Measurements from ENCODE around the gene MARS1.

Gene MARS1

DNA sequence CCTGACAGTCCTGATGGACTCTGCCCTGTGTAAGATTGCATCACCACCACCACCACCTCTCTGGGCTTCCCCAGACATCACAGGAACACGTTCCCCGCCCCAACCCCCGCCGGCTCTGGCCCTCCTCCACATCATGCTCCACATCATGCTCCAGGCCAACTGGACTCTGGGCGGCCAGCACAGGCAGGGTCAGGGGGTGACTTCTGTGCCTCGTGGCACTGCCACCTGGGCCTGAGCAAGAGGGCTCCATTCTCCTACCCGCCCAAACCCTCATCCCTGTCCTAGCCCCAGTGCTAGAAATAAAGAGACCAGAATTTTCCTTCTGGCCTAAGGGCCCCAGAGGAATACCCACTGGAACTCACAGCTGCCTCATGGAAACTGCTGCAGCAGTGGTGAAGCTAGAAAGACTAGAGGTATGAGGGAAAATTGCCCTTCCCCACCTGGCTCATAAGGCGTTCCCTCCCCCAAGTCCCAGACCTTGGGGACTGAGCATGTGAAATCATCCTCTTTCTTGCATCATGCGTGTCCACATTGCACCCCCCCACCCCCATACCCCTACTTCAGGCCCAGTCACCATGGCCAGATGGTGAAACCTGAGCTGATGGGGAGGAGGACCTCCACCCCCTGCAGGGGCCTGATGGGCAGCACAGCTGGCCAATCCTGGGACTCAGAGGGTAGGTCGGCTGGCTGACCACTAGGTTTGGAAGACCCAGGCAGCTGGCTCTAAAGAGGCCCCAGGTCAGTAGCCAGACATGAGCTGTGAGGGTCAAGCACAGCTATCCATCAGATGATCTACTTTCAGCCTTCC is 33.1 kb upstream of the MARS1 start, which contains the start of gene INHBE:
Gene INHBE, plus strand, starts transcription at position 742 of the 808 bp plus-strand sequence. CDS start 230 bp downstream, outside the sequence.
- peak in 1 of 2 experiments; percentile 30 for DNase-seq (ENCODE audit: low read depth in 1 of 2, low spot score in 1 of 2)
- Histone ChIP-seq H3K4me3 (replicated peaks; ENCODE audit: insufficient read depth, low read length) (no peak within 1 kb of the TSS), H3K27me3 (ENCODE audit: insufficient read depth, poor library complexity, severe bottlenecking) (no peaks in the 10 kb centered on the region), H3K27ac (replicated peaks) (peak within 1 kb of the TSS; percentile 27)
- TF ChIP-seq, protein P1, sequence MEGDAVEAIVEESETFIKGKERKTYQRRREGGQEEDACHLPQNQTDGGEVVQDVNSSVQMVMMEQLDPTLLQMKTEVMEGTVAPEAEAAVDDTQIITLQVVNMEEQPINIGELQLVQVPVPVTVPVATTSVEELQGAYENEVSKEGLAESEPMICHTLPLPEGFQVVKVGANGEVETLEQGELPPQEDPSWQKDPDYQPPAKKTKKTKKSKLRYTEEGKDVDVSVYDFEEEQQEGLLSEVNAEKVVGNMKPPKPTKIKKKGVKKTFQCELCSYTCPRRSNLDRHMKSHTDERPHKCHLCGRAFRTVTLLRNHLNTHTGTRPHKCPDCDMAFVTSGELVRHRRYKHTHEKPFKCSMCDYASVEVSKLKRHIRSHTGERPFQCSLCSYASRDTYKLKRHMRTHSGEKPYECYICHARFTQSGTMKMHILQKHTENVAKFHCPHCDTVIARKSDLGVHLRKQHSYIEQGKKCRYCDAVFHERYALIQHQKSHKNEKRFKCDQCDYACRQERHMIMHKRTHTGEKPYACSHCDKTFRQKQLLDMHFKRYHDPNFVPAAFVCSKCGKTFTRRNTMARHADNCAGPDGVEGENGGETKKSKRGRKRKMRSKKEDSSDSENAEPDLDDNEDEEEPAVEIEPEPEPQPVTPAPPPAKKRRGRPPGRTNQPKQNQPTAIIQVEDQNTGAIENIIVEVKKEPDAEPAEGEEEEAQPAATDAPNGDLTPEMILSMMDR (IDR thresholded peaks at IDR 0.05; ENCODE audit: insufficient read depth, low read length): no peak
- TF ChIP-seq POLR2AphosphoS5 (IDR thresholded peaks at IDR 0.05; ENCODE audit: low read depth) (no peak), GABPA (IDR thresholded peaks at IDR 0.05; ENCODE audit: low read depth) (no peak), SPI1 (IDR thresholded peaks at IDR 0.05; ENCODE audit: borderline replicate concordance, low read depth) (no peak)
- TF ChIP-seq, protein P2, sequence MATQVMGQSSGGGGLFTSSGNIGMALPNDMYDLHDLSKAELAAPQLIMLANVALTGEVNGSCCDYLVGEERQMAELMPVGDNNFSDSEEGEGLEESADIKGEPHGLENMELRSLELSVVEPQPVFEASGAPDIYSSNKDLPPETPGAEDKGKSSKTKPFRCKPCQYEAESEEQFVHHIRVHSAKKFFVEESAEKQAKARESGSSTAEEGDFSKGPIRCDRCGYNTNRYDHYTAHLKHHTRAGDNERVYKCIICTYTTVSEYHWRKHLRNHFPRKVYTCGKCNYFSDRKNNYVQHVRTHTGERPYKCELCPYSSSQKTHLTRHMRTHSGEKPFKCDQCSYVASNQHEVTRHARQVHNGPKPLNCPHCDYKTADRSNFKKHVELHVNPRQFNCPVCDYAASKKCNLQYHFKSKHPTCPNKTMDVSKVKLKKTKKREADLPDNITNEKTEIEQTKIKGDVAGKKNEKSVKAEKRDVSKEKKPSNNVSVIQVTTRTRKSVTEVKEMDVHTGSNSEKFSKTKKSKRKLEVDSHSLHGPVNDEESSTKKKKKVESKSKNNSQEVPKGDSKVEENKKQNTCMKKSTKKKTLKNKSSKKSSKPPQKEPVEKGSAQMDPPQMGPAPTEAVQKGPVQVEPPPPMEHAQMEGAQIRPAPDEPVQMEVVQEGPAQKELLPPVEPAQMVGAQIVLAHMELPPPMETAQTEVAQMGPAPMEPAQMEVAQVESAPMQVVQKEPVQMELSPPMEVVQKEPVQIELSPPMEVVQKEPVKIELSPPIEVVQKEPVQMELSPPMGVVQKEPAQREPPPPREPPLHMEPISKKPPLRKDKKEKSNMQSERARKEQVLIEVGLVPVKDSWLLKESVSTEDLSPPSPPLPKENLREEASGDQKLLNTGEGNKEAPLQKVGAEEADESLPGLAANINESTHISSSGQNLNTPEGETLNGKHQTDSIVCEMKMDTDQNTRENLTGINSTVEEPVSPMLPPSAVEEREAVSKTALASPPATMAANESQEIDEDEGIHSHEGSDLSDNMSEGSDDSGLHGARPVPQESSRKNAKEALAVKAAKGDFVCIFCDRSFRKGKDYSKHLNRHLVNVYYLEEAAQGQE (IDR thresholded peaks at IDR 0.05; ENCODE audit: insufficient replicate concordance, low read depth): no peak

DNA sequence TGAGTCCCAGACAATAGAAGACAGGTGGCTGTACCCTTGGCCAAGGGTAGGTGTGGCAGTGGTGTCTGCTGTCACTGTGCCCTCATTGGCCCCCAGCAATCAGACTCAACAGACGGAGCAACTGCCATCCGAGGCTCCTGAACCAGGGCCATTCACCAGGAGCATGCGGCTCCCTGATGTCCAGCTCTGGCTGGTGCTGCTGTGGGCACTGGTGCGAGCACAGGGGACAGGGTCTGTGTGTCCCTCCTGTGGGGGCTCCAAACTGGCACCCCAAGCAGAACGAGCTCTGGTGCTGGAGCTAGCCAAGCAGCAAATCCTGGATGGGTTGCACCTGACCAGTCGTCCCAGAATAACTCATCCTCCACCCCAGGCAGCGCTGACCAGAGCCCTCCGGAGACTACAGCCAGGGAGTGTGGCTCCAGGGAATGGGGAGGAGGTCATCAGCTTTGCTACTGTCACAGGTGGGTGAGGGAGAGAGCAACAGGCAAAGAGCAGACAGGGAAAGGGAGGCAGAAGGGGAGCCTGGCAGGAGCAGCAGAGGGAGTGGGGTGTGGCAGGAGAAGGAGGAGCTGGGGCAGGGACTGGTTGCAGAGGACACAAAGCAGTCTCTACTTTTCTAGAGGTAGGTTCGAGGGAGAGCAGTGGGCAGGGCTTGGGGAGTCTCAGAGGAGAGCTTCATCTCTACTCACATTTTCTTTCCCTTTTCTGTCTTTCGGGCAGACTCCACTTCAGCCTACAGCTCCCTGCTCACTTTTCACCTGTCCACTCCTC is 32.3 kb upstream of the MARS1 start:
- DNase-seq (ENCODE audit: low read depth in 1 of 2, low spot score in 1 of 2): no peak
- H3K27ac ChIP-seq (replicated peaks): no peak overlapping the region
- no peak overlapping the region for H3K4me3 ChIP-seq (replicated peaks; ENCODE audit: insufficient read depth, low read length)
- H3K27me3 ChIP-seq (ENCODE audit: insufficient read depth, poor library complexity, severe bottlenecking): peaks cover 3% of the 10 kb centered on the region
- TF ChIP-seq, protein P1 (IDR thresholded peaks at IDR 0.05; ENCODE audit: insufficient read depth, low read length): no peak
- TF ChIP-seq SPI1 (IDR thresholded peaks at IDR 0.05; ENCODE audit: borderline replicate concordance, low read depth) (no peak), POLR2AphosphoS5 (IDR thresholded peaks at IDR 0.05; ENCODE audit: low read depth) (no peak), GABPA (IDR thresholded peaks at IDR 0.05; ENCODE audit: low read depth) (no peak)
- TF ChIP-seq, protein P2 (IDR thresholded peaks at IDR 0.05; ENCODE audit: insufficient replicate concordance, low read depth): no peak

DNA sequence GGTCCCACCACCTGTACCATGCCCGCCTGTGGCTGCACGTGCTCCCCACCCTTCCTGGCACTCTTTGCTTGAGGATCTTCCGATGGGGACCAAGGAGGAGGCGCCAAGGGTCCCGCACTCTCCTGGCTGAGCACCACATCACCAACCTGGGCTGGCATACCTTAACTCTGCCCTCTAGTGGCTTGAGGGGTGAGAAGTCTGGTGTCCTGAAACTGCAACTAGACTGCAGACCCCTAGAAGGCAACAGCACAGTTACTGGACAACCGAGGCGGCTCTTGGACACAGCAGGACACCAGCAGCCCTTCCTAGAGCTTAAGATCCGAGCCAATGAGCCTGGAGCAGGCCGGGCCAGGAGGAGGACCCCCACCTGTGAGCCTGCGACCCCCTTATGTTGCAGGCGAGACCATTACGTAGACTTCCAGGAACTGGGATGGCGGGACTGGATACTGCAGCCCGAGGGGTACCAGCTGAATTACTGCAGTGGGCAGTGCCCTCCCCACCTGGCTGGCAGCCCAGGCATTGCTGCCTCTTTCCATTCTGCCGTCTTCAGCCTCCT is 31.6 kb upstream of the MARS1 start:
- DNase-seq (ENCODE audit: low read depth in 1 of 2, low spot score in 1 of 2): peak in 1 of 2 experiments; percentile 59
- H3K27me3 ChIP-seq (ENCODE audit: insufficient read depth, poor library complexity, severe bottlenecking): peaks cover 10% of the 10 kb centered on the region
- TF ChIP-seq, protein P1 (IDR thresholded peaks at IDR 0.05; ENCODE audit: insufficient read depth, low read length): peak; percentile 51
- TF ChIP-seq, protein P2 (IDR thresholded peaks at IDR 0.05; ENCODE audit: insufficient replicate concordance, low read depth): no peak
- TF ChIP-seq SPI1 (IDR thresholded peaks at IDR 0.05; ENCODE audit: borderline replicate concordance, low read depth): no peak
- H3K27ac ChIP-seq (replicated peaks): no peak overlapping the region
- H3K4me3 ChIP-seq (replicated peaks; ENCODE audit: insufficient read depth, low read length): no peak overlapping the region

Data from HL-60 (cell line).